ENCODE measurements around the gene SRP68.

SRP68 gene

GRCh38 chr17:76072148-76072858, at the start of gene SRP68:
SRP68 (minus strand) TSS chr17:76072517; CDS start chr17:76072491, 26 bp downstream.
- peak; percentile 95 for DNase-seq

GRCh38 chr17:76121932-76122430, 49.7 kb upstream of the SRP68 start:
- DNase-seq: no peak

- no peak for DNase-seq
These were observed 48.3 kb upstream of the SRP68 start for GRCh38 chr17:76120658-76121008.

GRCh38 chr17:76119409-76120371, 47.4 kb upstream of the SRP68 start:
- no peak for DNase-seq

GRCh38 chr17:76115138-76115754, 42.9 kb upstream of the SRP68 start:
- DNase-seq: no peak

GRCh38 chr17:76111956-76112355, 39.6 kb upstream of the SRP68 start:
- DNase-seq: no peak

GRCh38 chr17:76107509-76107908, 35.2 kb upstream of the SRP68 start:
- DNase-seq: peak; percentile 12

- DNase-seq: no peak
These were observed 34.4 kb upstream of the SRP68 start for GRCh38 chr17:76106703-76107102.

- no peak for DNase-seq
These were observed 32.5 kb upstream of the SRP68 start for GRCh38 chr17:76104896-76105231.

GRCh38 chr17:76104140-76104895, 32.0 kb upstream of the SRP68 start:
- no peak for DNase-seq

GRCh38 chr17:76103274-76104139, 31.2 kb upstream of the SRP68 start, which contains the start of gene EXOC7:
EXOC7 (minus strand) TSS chr17:76103787; CDS start chr17:76103692, 95 bp downstream.
- peak; percentile 96 for DNase-seq

GRCh38 chr17:76102944-76103273, 30.6 kb upstream of the SRP68 start:
- no peak for DNase-seq

- DNase-seq: no peak
These were observed 25.5 kb upstream of the SRP68 start for GRCh38 chr17:76097716-76098295.

- DNase-seq: no peak
These were observed 23.6 kb upstream of the SRP68 start for GRCh38 chr17:76095943-76096342.

GRCh38 chr17:76094046-76094445, 21.7 kb upstream of the SRP68 start:
- no peak for DNase-seq

GRCh38 chr17:76092526-76093413, 20.5 kb upstream of the SRP68 start:
- DNase-seq: no peak

- DNase-seq: no peak
These were observed 19.4 kb upstream of the SRP68 start for GRCh38 chr17:76091526-76092286.

GRCh38 chr17:76090517-76091129, 18.3 kb upstream of the SRP68 start:
- DNase-seq: no peak
